Calu3 (cell line): Measurements from ENCODE around the gene MYL4. TPM values are rescaled to one million over a fixed set of nuclear protein-coding genes. Genes with fewer than 3 reads are reported as not detected.

Source experiments
- BruUV-seq: library from RNA; stranded (reverse); fragments of 400-500 nt; replicated peaks from 2 replicates; lab custom pipeline; 2021; lab: Mats Ljungman, UMichigan
- CTCF ChIA-PET: fragments of 300-600 bp; sonication (Branson Sonifier 250); formaldehyde crosslinking; loops from one replicate; lab custom pipeline; 2022; ENCODE audit warnings: antibody characterized with exemption; lab: Charles Lee
- DNase-seq: peaks from one replicate; pipeline ENCODE4 v3.0.0; 2022
- H3K27ac Mint-ChIP-seq: one replicate; pipeline ENCODE4 v1.8.0; 2022; ENCODE audit warnings: mixed read lengths; ENCODE audit not compliant: unreplicated experiment
- H3K27me3 Mint-ChIP-seq: one replicate; pipeline ENCODE4 v1.8.0; 2022; ENCODE audit warnings: mixed read lengths; ENCODE audit not compliant: unreplicated experiment
- H3K36me3 Mint-ChIP-seq: one replicate; pipeline ENCODE4 v1.8.0; 2022; ENCODE audit warnings: mild to moderate bottlenecking, moderate library complexity, mixed read lengths; ENCODE audit not compliant: insufficient read depth, unreplicated experiment
- H3K4me1 Mint-ChIP-seq: one replicate; pipeline ENCODE4 v1.8.0; 2022; ENCODE audit warnings: mild to moderate bottlenecking, low read depth, mixed read lengths; ENCODE audit not compliant: unreplicated experiment
- H3K4me3 Mint-ChIP-seq: one replicate; pipeline ENCODE4 v1.8.0; 2022; ENCODE audit warnings: mild to moderate bottlenecking, low read depth, moderate library complexity, mixed read lengths; ENCODE audit not compliant: unreplicated experiment
- H3K9me3 Mint-ChIP-seq: one replicate; pipeline ENCODE4 v1.8.0; 2022; ENCODE audit warnings: low read depth, mixed read lengths; ENCODE audit not compliant: unreplicated experiment
- CTCF ChIP-seq: fragments of 200-600 bp; IDR thresholded peaks from one replicate; pipeline ENCODE4 v1.8.0; 2022; ENCODE audit warnings: antibody characterized with exemption; ENCODE audit not compliant: unreplicated experiment
- intact Hi-C: fragments of 100-400 bp; cut with micrococcal nuclease; formaldehyde crosslinking; loops from one replicate; pipeline ENCODE4 v1.10.0; 2022; ENCODE audit not compliant: unreplicated experiment
- total RNA-seq: library from RNA; stranded (reverse); gene quantifications from 2 replicates; pipeline ENCODE4 v1.2.3, GENCODE V29; 2022

Gene MYL4
- total RNA-seq, 1 experiment from 2014 or later, result not detected

- H3K36me3 Mint-ChIP-seq, result no peaks in the 10 kb centered on the region
- peaks cover 25% of the 10 kb centered on the region for H3K4me1 Mint-ChIP-seq
- CTCF ChIA-PET, result interaction anchor here (0.7 kb wide), 1 partner anchor 19 kb away, joined by 4 read pairs; no protein-coding TSS in a partner anchor
- H3K9me3 Mint-ChIP-seq, result peaks cover 6% of the 10 kb centered on the region
- TF ChIP-seq CTCF, result no peak
- BruUV-seq, result no TSS peak
- DNase-seq, result no peak
- H3K4me3 Mint-ChIP-seq, result no peak overlapping the region
- intact Hi-C loops, result no loop called here
- no peak overlapping the region for H3K27ac Mint-ChIP-seq
- peaks cover 13% of the 10 kb centered on the region for H3K27me3 Mint-ChIP-seq
Observed at GRCh38 chr17:47272491-47272890, 63.3 kb downstream of the MYL4 start.

- Mint-ChIP-seq H3K27ac (no peak overlapping the region), H3K4me3 (no peak overlapping the region), H3K9me3 (peaks cover 6% of the 10 kb centered on the region), H3K27me3 (peaks cover 13% of the 10 kb centered on the region), H3K4me1 (peaks cover 25% of the 10 kb centered on the region), H3K36me3 (no peaks in the 10 kb centered on the region)
- no TSS peak for BruUV-seq
- DNase-seq, result no peak
- no peak for TF ChIP-seq CTCF
- CTCF ChIA-PET, result no interaction called here
- intact Hi-C loops, result no loop called here
Observed at GRCh38 chr17:47273245-47273644, 64.1 kb downstream of the MYL4 start.

Other genes with a start within 250 kb of the MYL4 start
- gene RPRML, start 230.1 kb upstream of the MYL4 start, total RNA-seq, result not detected in 2 replicates
- gene CDC27, start 20.1 kb upstream of the MYL4 start, total RNA-seq, result 132 and 133 TPM in 2 replicates
- 0.68 TPM in 1 of 2 replicates, not detected in the other for gene ITGB3, start 44.5 kb downstream of the MYL4 start, total RNA-seq
- gene EFCAB13, start 114.6 kb downstream of the MYL4 start, total RNA-seq, result 21.5 and 25.2 TPM in 2 replicates